Body of pancreas (tissue), 4 donors: ENCODE results near the gene PCNT. TPM values are rescaled to one million over a fixed set of nuclear protein-coding genes. Genes with fewer than 3 reads are reported as not detected.

Experiments used
- ATAC-seq: fragments of 150-250 bp; one replicate; pipeline ENCODE4 v1.9.1; 2016
- DNase-seq, 4 donors: peaks; one replicate each; pipeline ENCODE4 v3.0.0-alpha.2; 2019
- H3K27ac ChIP-seq, 4 donors: fragments of 200-600 bp; sonication (generic); 1 replicate in 3 of 4; 2 replicates in 1 of 4; pipeline versions ENCODE4 v1.5.1 to v1.6.1; 2016 to 2019; ENCODE audit warnings: mild to moderate bottlenecking in 1 of 4, mixed read lengths in 1 of 4, moderate library complexity in 1 of 4
- H3K27me3 ChIP-seq, 2 donors: fragments of 200-600 bp; sonication (generic); one replicate each; pipeline ENCODE4 v1.6.0; 2016; ENCODE audit warnings: mild to moderate bottlenecking in 1 of 2
- H3K36me3 ChIP-seq, 2 donors: fragments of 200-600 bp; sonication (generic); replicated peaks in 1 of 2; 2 replicates each; pipeline ENCODE4 v1.5.1; 2016; ENCODE audit warnings: low read depth in 2 of 2; ENCODE audit not compliant: insufficient read depth in 1 of 2
- H3K4me1 ChIP-seq: fragments of 200-600 bp; sonication (generic); one replicate; pipeline ENCODE4 v1.6.0; 2016
- H3K4me3 ChIP-seq, 2 donors: fragments of 200-600 bp; sonication (generic); 1 replicate in 1 of 2; 2 replicates in 1 of 2; pipeline ENCODE4 v1.5.1; 2016 to 2019
- H3K9me3 ChIP-seq, 3 donors: fragments of 200-600 bp; sonication (generic); 1 replicate in 2 of 3; 2 replicates in 1 of 3; pipeline ENCODE4 v1.5.1; 2016
- POLR2A ChIP-seq, 3 donors: fragments of 450-650 bp; IDR thresholded peaks; one replicate each; pipeline ENCODE4 v1.6.1; 2016; ENCODE audit warnings: antibody characterized with exemption in 3 of 3, mild to moderate bottlenecking in 2 of 3
- WGBS, 2 donors: methylation state at CpG; one replicate each; pipeline ENCODE4 v1.1.5; 2017; 5-methylcytosine and 5-hydroxymethylcytosine counted together
- intact Hi-C: fragments of 100-400 bp; cut with DNase I; formaldehyde crosslinking; loops from one replicate; pipeline ENCODE4 v1.15.1; 2023
- total RNA-seq, 2 donors: library from RNA; depleted of rRNA; stranded (reverse); fragments of >200 nt; gene quantifications; one replicate each; pipeline ENCODE4 v1.1.0, GENCODE V29; 2016
- TF ChIP-seq, protein P1 (sequence below), 7 experiments: fragments of 450-650 bp in 4 of 7; fragments of 200-600 bp in 3 of 7; sonication (generic) in 3 of 7; IDR thresholded peaks; one replicate each; pipeline ENCODE4 v1.5.1; 2016 to 2019; ENCODE audit warnings: antibody characterized with exemption in 7 of 7

The PCNT gene
- total RNA-seq, 2 donors from 2014 or later, result 11.9 to 28.0 TPM

- Histone ChIP-seq H3K36me3 (peaks cover 0 to 8% of the 10 kb centered on the region in 2 donors), H3K4me1 (no peaks in the 10 kb centered on the region), H3K9me3 (no peaks in the 10 kb centered on the region), H3K27me3 (no peaks in the 10 kb centered on the region), H3K27ac (no peak overlapping the region), H3K4me3 (no peak overlapping the region)
- no peak for ATAC-seq
- intact Hi-C loops, result no loop called here
- TF ChIP-seq, protein P1, sequence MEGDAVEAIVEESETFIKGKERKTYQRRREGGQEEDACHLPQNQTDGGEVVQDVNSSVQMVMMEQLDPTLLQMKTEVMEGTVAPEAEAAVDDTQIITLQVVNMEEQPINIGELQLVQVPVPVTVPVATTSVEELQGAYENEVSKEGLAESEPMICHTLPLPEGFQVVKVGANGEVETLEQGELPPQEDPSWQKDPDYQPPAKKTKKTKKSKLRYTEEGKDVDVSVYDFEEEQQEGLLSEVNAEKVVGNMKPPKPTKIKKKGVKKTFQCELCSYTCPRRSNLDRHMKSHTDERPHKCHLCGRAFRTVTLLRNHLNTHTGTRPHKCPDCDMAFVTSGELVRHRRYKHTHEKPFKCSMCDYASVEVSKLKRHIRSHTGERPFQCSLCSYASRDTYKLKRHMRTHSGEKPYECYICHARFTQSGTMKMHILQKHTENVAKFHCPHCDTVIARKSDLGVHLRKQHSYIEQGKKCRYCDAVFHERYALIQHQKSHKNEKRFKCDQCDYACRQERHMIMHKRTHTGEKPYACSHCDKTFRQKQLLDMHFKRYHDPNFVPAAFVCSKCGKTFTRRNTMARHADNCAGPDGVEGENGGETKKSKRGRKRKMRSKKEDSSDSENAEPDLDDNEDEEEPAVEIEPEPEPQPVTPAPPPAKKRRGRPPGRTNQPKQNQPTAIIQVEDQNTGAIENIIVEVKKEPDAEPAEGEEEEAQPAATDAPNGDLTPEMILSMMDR (IDR thresholded peaks at IDR 0.05), result no peak
- no peak for TF ChIP-seq POLR2A (IDR thresholded peaks at IDR 0.05)
- DNase-seq, result no peak
- 91 to 94% methylated on average over 7 to 8 of the region's 8 CpGs for WGBS, 2 donors
Observed at GRCh38 chr21:46340998-46341397, 17.0 kb downstream of the PCNT start.

GRCh38 chr21:46344219-46344915 is 20.4 kb downstream of the PCNT start:
- H3K27ac ChIP-seq, result no peak overlapping the region
- ATAC-seq (no peak), DNase-seq (no peak)
- peaks cover 0 to 10% of the 10 kb centered on the region in 2 donors for H3K36me3 ChIP-seq
- H3K4me1 ChIP-seq, result no peaks in the 10 kb centered on the region
- no peaks in the 10 kb centered on the region for H3K27me3 ChIP-seq
- intact Hi-C loops, result no loop called here
- no peaks in the 10 kb centered on the region for H3K9me3 ChIP-seq
- WGBS, 2 donors, result 90 to 96% methylated on average over 19 of the region's 20 CpGs
- no peak for TF ChIP-seq POLR2A (IDR thresholded peaks at IDR 0.05)
- TF ChIP-seq, protein P1 (IDR thresholded peaks at IDR 0.05), result no peak
- no peak overlapping the region for H3K4me3 ChIP-seq

DNA sequence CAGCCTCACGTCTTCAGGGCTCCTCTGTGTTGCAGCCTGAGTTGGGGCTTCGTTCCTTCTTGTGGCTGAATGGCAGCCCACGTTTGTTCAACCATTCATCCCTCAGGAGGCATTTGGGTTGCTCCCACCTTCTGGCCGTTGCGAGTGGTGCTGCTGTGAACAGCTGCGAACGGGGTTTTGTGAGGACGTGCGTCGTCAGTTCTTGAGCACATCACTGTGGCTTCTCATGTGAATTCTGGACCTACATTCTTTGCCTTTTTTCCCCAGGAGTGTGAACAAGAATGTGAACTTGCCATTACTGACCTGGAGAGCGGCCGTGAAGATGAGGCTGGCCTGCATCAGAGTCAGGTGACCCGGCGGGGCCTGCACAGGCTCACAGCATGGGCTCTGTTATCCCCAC is 21.9 kb downstream of the PCNT start:
- no peaks in the 10 kb centered on the region for H3K9me3 ChIP-seq
- H3K27me3 ChIP-seq, result no peaks in the 10 kb centered on the region
- TF ChIP-seq POLR2A (IDR thresholded peaks at IDR 0.05), result no peak
- TF ChIP-seq, protein P1 (IDR thresholded peaks at IDR 0.05), result no peak
- no peak for ATAC-seq
- H3K4me1 ChIP-seq, result no peaks in the 10 kb centered on the region
- H3K27ac ChIP-seq, result no peak overlapping the region
- intact Hi-C loops, result no loop called here
- DNase-seq, result no peak
- no peak overlapping the region for H3K4me3 ChIP-seq
- WGBS, 2 donors, result 92 to 96% methylated on average over 12 to 14 of the region's 14 CpGs
- H3K36me3 ChIP-seq, result peaks cover 0 to 16% of the 10 kb centered on the region in 2 donors

- no peaks in the 10 kb centered on the region for H3K4me1 ChIP-seq
- no peak overlapping the region for H3K27ac ChIP-seq
- intact Hi-C loops, result no loop called here
- TF ChIP-seq, protein P1 (IDR thresholded peaks at IDR 0.05), result no peak
- TF ChIP-seq POLR2A (IDR thresholded peaks at IDR 0.05), result no peak
- peaks cover 0 to 17% of the 10 kb centered on the region in 2 donors for H3K36me3 ChIP-seq
- no peaks in the 10 kb centered on the region for H3K27me3 ChIP-seq
- ATAC-seq (no peak), DNase-seq (no peak)
- H3K9me3 ChIP-seq, result no peaks in the 10 kb centered on the region
- WGBS, 2 donors, result 90 to 94% methylated on average over 32 to 34 of the region's 34 CpGs
- H3K4me3 ChIP-seq, result no peak overlapping the region
Observed at GRCh38 chr21:46346296-46347202, 22.6 kb downstream of the PCNT start.
